CD4-positive, alpha-beta T cell treated with Interleukin-4 for 1 hour (primary cell): ENCODE data around the gene ZNF507.
A peak's percentile ranks its signal among the peaks of the same experiment; 100 is the strongest.
"Not testable (repeated sequence)": the region's sequence is repeated elsewhere in the genome, so short reads cannot be mapped to it uniquely, and the experiment has no call there.

ENCODE experiments used
- DNase-seq, 2 donors: peaks; one replicate each; pipeline ENCODE4 v3.0.0-alpha.2; 2020 to 2022

ZNF507 gene

GRCh38 chr19:32415246-32415645 is 69.8 kb downstream of the ZNF507 start:
- no peak for DNase-seq

DNA sequence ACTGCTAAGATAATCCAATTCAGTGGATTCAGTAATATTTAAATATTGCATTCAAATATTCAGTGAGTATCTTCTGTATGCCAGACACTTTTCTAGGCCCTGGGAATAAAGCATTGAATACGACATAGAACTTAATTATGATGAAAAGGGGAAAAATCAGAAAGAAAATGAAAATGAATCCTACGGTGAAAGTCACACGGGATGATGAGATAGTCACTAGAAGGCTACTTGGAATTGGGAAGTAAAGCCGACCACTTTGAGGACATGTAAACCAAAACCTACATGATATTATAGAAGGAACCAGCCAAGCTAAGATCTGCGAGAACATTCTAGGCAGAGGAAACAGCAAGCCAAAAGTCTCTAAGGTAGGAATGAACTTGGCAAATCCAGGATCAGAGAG is 70.3 kb downstream of the ZNF507 start:
- no peak for DNase-seq

DNA sequence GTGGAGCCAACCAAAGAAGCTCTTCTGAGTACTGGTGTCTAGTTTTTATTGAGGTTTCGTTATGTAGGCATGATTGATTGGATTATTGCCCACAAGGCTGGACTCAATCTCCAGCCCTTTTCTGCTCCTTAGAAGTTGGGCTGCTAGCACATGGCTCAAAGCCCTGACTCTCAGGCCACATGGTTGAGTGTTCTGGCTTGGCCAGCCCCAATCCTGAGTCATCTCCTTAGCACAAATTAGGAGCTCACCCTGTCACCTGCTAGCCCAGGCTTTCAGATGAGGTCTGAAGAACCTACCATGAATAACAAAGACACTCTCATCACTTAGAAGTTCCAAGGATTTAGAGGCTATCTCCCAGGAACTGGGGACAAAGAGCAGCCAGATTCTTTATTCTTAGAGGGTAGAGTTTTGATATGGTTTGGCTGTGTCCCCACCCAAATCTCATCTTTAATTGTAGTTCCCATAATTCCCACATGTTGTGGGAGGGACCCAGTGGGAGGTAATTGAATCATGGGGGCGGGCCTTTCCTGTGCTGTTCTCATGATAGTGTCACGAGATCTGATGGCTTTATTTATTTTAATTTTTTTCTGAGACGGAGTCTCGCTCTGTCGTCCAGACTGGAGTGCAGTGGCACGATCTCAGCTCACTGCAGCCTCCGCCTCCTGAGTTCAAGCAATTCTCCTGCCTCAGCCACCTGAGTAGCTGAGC is 71.5 kb downstream of the ZNF507 start:
- no peak for DNase-seq

DNA sequence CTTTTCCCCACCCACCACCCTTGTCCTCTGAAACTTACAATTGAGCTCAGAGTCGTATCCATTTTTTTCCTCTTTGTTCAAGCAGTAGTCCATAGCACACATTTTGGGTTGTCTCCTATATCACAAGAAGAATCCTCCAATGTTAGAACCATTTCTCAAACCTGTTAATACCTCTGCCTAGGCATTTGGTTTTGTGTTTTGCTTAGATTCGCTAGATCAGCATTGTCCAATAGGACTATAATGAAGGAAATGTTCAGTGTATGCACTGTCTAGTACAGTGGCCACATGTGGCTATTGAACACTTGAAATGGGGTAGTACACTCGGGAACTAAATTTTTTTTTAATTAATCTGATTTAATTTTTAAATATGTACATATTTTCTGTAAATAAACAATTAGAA is 72.7 kb downstream of the ZNF507 start:
- no peak for DNase-seq

DNA sequence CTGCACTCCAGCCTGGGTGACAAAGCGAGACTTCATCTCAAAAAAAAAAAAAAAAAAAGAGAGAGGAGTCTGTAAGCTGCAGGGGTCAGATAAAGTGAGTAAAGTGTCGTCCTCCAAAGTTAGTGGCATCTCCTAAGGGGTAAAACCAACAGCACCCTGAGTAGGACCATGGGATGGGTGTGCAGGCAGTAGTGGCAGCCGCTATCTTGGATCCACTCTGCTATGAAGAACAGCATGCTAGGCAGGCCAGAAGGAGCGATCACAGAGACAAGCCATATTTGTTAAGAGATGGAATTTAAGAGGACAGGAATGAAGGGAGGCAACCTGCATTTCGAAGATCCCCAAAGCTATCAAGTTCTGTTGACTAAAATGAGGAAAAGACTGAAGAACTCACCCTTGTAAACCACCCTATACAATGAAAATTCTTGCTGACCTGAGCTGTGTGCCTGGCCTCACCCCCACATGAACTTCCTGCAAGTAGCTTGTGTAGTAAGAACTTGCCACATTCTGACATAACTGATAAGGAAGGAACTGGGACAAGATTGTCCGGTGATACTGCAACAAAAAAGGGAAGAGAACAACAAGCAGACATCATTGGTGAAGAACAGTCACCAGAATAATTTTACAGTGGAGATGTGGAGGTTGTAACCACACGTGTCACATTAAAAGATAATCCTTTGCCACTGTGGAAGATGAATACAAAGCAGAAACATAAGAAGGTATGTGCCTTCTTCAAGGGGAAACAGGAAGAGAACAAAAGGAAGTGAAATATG is 76.4 kb downstream of the ZNF507 start:
- peak in 1 of 2 donors; percentile 18 for DNase-seq

GRCh38 chr19:32422435-32422834 is 77.0 kb downstream of the ZNF507 start:
- no peak for DNase-seq

DNA sequence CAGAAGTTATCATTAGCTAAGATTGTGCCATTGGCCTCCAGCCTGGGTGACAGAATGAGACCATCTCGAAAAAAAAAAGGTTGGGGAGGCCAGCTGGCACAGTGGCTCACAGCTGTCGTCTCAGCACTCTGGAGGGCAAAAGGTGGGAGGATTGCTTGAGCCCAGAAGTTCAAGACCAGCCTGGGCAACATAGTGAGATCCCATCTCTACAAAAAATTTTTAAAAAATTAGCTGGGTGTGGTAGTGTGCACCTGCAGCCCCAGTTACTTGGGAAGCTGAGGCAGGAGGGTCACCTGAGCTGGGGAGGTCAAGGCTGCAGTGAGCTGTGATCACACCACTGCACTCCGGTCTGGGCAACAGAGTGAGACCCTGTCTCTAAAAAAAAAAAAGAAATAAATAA is 78.5 kb downstream of the ZNF507 start:
- not testable (repeated sequence) for DNase-seq

- no peak for DNase-seq
Observed at GRCh38 chr19:32427536-32427935, 82.1 kb downstream of the ZNF507 start.

DNA sequence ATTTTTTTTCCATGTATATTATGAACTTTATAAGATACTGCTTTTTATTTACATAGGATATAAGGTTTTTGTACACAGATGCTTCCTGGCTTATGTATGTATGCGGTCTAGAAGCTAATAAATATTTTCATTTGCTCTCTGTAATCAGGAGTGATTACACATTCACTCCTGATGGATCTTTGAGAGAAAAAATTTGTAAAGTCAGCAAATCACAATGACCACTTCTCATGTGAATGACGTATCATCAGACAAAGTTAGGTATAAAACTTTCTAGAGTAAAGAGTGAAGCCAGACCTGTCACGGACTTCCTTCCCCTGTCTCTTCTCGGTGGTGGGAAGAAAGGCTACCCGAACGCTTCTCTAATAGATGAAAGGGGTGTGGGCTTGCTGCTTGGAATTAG is 91.3 kb downstream of the ZNF507 start:
- DNase-seq, result no peak

DNA sequence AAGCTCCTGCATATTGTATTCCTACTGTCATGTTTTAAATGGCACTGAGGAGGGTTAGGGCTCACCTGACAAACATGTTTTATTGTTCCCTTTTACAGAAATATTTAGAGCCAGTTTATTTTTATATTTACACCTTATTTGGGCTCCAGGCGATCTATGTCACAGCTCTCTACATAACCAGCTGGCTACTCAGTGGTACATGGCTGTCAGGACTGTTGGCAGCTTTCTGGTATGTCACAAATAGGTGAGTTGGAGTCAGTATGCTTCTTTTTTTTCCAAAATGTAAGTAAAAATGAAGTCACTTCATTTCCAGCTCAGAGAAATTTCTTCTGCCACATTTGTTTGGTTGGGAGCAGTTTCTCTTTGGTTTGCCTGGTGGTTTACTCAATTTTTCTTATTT is 91.7 kb downstream of the ZNF507 start:
- no peak for DNase-seq
